Measurements from ENCODE around the gene FGFR2. TPM values are rescaled to one million over a fixed set of nuclear protein-coding genes. Genes with fewer than 3 reads are reported as not detected.

Gene FGFR2
- total and polyA plus RNA-seq, 8 donors, result 48.0 to 350 (median 278) TPM

- Histone ChIP-seq H3K27ac (no peak overlapping the region), H3K27me3 (no peaks in the 10 kb centered on the region), H3K36me3 (no peaks in the 10 kb centered on the region), H3K4me3 (no peak overlapping the region), H3K9me3 (no peaks in the 10 kb centered on the region), H3K4me1 (no peaks in the 10 kb centered on the region)
- TF ChIP-seq, protein P1, sequence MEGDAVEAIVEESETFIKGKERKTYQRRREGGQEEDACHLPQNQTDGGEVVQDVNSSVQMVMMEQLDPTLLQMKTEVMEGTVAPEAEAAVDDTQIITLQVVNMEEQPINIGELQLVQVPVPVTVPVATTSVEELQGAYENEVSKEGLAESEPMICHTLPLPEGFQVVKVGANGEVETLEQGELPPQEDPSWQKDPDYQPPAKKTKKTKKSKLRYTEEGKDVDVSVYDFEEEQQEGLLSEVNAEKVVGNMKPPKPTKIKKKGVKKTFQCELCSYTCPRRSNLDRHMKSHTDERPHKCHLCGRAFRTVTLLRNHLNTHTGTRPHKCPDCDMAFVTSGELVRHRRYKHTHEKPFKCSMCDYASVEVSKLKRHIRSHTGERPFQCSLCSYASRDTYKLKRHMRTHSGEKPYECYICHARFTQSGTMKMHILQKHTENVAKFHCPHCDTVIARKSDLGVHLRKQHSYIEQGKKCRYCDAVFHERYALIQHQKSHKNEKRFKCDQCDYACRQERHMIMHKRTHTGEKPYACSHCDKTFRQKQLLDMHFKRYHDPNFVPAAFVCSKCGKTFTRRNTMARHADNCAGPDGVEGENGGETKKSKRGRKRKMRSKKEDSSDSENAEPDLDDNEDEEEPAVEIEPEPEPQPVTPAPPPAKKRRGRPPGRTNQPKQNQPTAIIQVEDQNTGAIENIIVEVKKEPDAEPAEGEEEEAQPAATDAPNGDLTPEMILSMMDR (IDR thresholded peaks at IDR 0.05), result no peak
- DNase-seq (no peak), ATAC-seq (no peak)
- intact Hi-C loops (cut with DNase I), result no loop called here
These were observed 27.9 kb downstream of the FGFR2 start for GRCh38 chr10:121570315-121570714.

GRCh38 chr10:121568275-121568674 is 30.0 kb downstream of the FGFR2 start:
- no peak for DNase-seq
- no peak overlapping the region for H3K27ac ChIP-seq
- no peaks in the 10 kb centered on the region for H3K36me3 ChIP-seq
- H3K4me3 ChIP-seq, result no peak overlapping the region
- no peaks in the 10 kb centered on the region for H3K9me3 ChIP-seq
- H3K4me1 ChIP-seq, result no peaks in the 10 kb centered on the region
- H3K27me3 ChIP-seq, result no peaks in the 10 kb centered on the region
- intact Hi-C loops (cut with DNase I), result no loop called here
- no peak for ATAC-seq
- TF ChIP-seq, protein P1 (IDR thresholded peaks at IDR 0.05), result no peak

DNA sequence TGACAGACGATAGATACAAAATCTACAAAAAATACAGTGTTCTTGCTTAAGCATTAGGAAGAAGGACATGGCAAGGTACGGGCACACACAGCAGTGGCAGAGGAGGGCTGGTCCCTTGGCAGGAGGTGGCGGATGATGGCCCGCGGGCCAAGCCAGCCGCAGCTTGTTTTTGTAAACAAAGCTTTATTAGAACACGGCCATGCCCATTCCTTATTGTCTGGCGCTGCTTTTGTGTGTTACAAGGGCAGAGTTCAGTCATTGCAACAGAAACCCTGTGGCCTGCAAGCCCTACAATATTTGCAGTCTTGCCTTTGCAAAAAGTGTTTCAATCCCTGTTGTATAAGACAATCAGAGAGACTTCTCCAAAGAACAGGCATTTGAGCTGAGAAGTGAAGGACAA is 30.7 kb downstream of the FGFR2 start:
- Histone ChIP-seq H3K27ac (no peak overlapping the region), H3K4me1 (no peaks in the 10 kb centered on the region), H3K4me3 (no peak overlapping the region), H3K9me3 (no peaks in the 10 kb centered on the region), H3K36me3 (no peaks in the 10 kb centered on the region), H3K27me3 (no peaks in the 10 kb centered on the region)
- intact Hi-C loops (cut with DNase I), result no loop called here
- DNase-seq (no peak), ATAC-seq (no peak)
- TF ChIP-seq, protein P1 (IDR thresholded peaks at IDR 0.05), result no peak

DNA sequence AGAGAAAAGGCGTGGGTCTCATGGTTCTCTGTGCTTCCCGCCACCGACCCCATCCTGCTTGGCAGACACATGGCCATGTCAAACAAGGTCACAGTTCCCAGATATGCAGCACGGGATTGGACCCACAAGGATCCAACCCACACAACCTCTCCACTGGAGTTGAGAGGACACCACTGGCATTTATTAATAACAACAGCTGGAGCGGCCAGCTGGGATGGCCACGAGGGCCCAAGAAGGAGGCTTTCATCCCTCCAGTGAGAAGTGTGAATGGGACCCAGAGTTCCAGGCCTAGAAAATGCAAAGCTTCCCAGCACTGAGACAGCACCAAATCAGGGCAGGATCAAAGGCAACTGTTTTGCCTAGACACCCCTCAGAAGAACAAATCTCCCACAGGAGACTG is 31.5 kb downstream of the FGFR2 start:
- Histone ChIP-seq H3K9me3 (no peaks in the 10 kb centered on the region), H3K4me1 (no peaks in the 10 kb centered on the region), H3K36me3 (no peaks in the 10 kb centered on the region), H3K27ac (no peak overlapping the region), H3K4me3 (no peak overlapping the region), H3K27me3 (no peaks in the 10 kb centered on the region)
- intact Hi-C loops (cut with DNase I), result no loop called here
- no peak for DNase-seq
- TF ChIP-seq, protein P1 (IDR thresholded peaks at IDR 0.05), result no peak
- no peak for ATAC-seq

- Histone ChIP-seq H3K36me3 (no peaks in the 10 kb centered on the region), H3K4me1 (no peaks in the 10 kb centered on the region), H3K9me3 (no peaks in the 10 kb centered on the region), H3K4me3 (no peak overlapping the region), H3K27me3 (no peaks in the 10 kb centered on the region), H3K27ac (no peak overlapping the region)
- DNase-seq (no peak), ATAC-seq (no peak)
- intact Hi-C loops (cut with DNase I), result no loop called here
- TF ChIP-seq, protein P1 (IDR thresholded peaks at IDR 0.05), result no peak
These were observed 38.8 kb downstream of the FGFR2 start for GRCh38 chr10:121559326-121560026.

Data from left lung (tissue), 10 donors.